SK-N-DZ (cell line): Measurements from ENCODE around the gene GPR37.
A peak's percentile ranks its signal among the peaks of the same experiment; 100 is the strongest.

Experiments used
- DNase-seq: peaks from one replicate; pipeline ENCODE4 v3.0.0-alpha.2; 2015; ENCODE audit warnings: low spot score

The GPR37 gene

DNA sequence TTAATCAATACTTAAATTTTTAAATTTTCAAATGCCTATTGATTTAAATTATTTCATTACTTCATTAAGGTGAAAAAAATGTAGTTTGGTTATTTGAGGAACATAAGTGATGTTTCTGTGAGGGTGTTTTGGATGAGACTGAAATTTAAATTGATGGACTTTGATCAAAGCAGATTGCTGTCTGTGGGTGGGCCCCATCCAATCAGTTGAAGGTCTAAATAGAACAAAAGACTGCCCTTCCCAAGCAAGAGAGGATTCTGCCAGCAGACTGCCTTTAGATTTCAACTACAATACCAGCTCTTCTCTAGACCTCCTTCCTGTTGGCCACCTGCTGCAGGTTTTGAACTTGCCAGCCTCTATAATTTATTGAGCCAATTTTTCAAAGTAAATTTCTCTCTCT, 14.5 kb upstream of the GPR37 start:
- DNase-seq = no peak

DNA sequence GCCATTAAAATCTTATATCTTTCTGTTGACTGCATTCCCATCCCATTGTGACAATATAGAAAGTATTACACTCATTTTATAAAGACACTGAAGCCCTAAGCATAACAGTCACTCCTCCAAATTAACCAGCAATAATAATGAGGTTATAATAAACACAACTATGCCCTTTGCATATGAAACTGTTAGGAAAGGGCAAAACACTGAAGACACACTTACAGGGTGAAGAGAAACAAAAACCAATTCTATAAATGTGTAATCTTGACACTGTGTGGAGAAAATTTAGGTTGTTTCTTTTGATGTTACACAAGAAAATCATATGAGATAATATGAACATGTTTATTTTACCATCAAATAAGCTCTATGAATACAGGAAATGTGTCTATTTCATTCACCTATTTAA, 14.0 kb upstream of the GPR37 start:
- DNase-seq = no peak

DNA sequence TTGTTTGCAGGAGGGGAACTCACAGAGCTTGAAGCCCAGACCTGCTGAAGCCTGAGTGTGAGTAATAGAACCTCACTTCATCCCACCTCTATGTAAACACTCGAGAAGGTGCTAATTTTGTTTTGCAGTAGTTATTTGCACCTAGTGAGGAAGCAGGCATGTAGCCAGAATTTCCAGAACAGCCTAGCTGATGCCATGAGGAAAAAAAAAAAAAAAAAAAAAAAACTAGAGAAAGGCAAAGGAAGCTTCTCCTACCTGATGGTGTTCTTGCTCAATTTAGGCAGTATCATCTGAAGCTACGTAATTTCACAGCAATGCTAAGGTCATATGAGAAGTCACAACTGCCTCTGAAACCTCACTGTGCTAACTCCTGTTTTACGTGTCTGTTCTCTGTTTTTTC, 13.6 kb upstream of the GPR37 start:
- DNase-seq = no peak

DNA sequence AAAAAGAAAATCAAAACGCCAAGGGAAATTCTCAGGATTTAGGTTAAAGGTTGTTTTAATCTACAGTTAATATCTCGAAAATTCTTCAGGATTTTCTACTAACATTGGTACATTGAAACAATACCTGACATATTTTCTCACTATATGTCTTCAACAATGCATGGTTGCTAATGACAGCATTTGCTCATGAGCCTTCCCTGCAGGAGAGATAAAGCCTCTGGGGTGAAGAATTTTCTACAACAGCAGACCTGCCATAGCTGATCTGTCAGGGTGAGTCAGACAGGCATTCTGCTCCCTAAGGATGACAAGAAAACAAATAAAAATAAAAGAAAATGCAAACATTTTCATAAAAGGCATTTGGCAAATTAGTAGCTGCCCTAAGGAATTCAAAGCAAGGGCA, 11.7 kb upstream of the GPR37 start:
- DNase-seq = no peak

DNA sequence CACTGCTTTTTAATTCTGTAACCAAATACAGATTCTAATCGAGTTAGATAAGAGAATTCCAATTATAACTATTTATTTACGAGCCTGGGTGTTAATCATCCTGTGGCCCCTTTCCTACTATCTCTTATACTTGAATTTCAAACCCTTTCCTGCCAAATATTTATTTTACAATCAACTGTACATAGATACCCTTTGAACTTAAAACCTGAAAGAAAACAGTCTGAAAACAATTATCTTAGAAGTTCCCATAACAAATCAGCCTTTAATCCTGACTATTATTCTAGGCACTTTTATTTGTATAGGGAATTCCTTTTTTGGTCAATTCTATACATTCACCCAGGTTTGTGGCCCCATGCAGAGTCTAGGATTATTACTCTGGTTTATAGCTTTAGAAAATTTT, 10.6 kb upstream of the GPR37 start:
- DNase-seq = no peak

DNA sequence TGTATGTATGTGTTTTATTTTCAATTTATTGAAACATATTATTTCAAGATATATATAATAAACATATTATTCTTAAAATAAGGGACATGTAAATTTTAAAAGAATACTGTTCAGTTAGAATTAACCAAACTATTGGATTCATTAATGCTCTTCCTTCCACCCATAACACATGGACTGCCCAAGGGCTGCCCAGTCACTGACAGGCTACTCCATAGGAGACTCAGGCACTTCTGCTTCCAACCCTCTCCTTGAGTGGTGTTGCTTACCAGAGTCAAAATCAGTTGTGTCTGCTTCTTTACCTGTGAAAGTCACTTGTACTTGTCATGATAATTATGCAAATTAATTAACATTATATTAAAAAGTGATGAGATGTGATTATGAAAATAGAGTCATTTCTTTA, 9.8 kb upstream of the GPR37 start:
- DNase-seq = no peak

DNA sequence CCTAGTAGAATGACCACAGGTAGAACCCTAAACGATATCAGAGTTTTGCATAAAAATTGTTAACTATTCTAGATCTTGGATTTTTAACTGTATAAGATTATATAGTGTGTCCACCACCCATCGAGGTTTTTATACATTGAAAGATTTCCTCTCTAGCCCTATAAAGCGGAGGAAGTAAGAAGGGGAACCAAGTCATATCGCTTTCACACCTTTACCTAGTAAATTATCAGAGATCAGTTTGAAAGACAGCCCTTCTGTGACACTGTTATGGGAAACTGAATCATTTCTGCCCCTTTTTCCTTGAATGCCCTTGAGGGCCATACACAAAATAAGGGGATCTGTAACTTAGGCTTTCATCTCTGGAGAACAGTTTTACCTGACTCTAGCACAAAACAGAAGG, 8.3 kb upstream of the GPR37 start:
- DNase-seq = no peak

DNA sequence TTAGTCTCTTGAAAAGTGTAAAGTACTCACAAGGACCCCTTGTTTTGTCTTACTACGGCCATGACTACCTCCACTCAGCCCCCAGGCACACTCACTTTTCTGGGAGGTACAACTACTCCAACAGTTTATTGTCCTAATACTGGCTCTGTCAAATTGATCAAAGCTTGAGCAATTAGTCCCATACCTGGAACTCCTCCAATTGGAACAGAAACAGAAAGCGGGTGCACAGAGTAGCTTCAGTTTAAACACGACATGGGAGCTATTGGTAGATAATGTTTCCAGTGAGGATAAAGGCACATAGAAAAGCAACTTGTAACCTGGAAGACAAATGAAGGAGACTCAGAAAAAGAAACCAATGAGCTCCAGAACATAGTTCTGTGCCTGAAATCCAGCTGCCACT, 7.7 kb upstream of the GPR37 start:
- no peak for DNase-seq

DNA sequence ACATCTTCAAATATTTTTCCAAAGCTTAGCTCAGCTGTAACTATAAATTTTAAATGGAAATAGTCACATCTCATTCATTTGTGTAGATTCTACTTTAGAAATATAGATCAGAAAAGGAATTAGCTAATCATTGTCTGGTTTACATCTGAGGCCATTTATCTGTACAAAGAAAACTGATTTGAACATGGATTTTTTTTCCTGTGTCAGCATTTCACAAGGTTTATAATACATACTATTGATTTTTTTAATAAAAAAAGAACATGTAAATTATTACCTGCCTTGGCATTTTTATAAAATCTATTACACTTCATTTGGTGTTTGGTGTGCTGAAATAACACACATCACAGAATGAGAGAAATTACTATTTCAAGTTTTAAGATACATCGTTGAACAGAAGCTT, 3.5 kb upstream of the GPR37 start:
- no peak for DNase-seq

DNA sequence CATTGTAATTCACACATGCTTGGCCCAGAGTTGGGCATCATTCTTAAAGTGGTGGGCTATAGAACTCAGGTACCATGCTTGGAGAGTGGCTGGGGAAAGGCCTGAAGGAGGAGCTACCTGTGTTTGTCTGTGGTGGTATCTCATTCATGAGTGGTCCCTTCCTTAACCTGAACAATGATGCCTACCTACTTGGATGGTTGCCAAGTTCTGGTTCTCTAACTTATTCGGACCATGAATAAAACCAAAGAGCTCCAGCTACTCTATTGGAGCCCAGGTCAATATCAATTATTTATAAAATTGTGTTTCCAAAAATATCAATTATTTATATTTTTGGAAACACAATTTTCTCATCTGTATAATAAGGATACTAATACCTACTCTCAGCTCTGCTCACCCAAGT, 2.9 kb upstream of the GPR37 start:
- no peak for DNase-seq

DNA sequence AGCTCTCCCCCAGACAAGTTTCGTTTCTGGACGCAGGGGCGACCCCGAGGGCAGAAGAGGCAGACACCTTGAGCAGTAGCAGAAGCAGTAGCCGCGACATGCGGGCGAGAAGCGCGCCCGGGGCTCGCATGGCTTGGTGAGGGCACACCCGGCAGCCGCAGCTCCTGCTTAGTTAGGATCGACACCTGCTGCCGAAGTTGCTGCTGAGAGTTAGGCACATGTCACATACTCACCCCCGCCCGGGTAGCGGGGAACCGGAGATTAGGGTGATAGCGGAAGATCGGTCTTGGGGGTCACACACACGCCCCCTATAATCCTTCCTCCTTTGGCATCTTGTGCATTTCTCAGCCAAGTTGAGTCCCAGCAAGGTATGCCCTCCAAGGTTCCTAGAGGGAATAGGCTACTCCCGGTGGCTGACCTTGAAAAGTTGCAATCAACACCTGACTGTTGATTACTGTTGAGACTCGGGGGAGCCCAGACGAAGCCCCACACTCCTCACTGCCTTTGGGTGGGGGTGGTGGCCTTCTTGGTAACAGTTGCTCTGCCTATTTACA, 668 bp downstream of the GPR37 start:
- DNase-seq = peak; percentile 21

DNA sequence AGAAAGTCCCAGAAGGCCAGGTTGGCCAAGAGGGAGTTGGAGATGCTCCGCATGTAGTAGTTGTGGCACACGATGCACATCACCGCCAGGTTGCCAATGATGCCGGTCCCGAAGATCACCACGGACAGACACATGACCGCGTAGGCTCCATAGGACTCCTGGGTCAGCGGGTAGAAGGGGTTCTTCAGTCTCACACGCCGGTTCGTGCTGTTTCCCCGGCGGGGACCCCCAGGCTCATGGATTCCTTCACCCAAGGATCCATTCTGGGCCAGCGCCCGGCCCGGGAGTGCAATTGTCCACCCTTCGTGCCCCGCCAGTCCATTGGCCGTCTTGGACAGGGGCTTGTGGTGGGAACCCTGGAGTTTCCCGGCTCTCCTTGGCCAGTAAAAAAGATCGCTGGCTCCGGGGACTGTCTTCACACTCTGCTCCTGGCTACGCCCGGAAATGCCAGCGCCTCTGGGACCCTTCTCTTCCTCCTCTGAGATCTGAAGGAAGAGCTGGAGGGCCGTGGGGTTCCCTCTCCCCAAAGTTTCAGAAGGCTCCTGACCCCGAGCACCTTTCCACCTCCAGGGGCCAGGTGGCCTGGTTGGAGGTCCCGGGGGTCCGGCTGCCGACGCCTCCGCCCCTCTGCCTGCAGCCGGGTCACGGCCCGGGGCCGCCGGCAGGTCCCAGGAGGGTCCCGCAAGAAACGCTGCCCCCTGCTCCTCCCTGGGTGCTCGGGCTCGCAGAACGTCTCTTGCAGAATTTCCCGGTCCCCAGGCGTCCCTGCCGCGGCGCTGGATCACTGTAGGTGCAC, 1.3 kb downstream of the GPR37 start:
- DNase-seq = no peak

DNA sequence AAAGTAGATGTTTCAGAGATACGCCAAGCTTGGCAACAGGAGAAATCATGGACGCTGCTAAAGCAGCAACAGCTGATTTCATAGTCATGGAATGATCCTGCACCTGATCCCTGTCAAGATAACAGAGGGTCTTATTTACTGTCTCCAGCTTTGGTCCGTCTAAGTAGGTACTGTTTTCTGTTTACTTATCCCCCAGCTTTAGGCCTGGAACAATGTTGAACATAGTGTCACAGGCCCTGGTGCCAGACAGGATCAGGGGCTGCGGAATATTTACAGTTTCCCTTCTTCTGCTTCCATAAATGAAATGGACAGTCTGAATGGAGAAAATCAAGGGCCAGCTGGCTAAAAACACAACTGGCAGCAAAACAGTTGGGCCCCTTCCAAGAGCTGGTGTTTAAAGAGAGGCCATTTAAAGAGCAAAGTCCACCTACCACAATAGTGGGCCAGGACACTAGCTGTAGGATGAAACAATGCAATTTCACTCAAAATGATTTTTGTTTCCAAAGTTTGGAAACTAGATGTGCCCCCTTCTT, 2.9 kb downstream of the GPR37 start:
- DNase-seq = peak; percentile 59

DNA sequence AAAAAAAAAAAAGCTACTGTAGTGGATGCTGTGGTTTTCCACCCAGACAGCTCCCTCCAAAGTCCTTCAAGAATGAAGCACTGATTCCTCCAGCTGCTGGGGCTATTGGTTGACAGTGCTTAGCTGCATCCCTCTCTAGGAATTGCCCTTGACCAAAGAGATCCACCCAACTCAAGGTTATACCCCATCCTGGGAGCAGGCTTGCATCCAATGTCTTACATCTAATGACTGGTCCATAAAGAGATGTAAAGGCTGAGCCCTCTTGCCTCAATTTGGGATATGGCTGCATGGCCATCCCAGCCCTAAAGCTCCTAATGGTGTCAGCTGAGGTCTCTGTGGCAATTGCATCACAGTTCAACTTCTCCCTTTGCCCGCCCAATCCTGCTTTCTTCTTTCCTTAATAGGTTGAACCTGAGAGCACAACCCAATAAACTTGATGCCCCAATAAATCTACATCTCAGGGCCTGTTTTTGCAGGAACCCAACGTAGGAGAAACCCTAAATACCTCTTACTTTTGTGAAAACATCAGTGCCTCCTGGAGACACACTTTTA, 4.4 kb downstream of the GPR37 start:
- no peak for DNase-seq

DNA sequence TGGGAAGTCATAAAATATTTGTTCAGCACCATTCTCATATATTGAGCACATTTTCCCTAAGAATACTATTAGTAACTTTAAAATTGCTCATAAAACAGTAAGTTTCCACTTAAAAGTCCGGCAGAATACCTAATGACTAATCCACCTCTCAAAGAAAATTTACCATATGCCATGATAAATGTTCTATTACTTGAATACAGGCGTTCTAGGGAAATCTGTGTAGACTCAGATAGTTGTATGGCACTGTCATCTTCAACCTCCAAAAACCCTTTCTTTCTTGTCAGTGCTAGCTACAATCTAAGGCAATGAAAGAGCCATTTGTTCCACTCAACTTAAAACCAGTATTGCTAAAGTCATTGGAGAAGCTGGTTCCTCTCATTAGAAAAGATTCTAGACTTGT, 7.3 kb downstream of the GPR37 start:
- DNase-seq = no peak

DNA sequence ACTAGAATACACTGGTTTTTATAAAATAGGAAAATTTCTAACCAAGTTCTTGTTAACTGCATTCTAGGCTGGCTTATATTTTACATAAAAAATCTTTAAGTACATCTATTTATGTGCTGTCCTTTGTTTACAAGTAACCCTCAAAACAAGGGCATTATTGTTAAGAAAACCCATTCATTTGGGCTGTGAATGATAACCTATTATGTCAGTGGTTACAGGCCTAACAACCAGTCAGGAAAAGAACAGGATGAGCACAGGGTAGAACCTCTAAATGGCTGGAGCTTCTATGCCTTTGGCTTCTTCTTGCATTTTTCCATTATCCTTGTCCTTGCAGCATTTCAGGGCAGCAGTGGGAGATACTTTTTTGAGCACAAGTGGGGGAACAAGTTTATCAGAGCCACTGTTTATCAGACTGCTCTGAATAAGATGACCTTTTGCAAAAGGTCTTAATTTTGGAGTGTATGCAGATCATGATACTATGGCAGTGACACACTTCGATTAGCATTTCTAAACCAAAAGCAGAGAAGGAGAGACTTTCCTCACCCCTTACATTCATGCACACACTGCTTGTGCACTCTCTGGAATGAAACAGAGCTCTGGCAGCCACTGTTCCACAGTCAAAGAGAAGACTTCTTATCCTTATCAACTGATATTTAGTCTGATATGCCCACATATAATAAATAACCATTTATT, 10.9 kb downstream of the GPR37 start:
- no peak for DNase-seq

DNA sequence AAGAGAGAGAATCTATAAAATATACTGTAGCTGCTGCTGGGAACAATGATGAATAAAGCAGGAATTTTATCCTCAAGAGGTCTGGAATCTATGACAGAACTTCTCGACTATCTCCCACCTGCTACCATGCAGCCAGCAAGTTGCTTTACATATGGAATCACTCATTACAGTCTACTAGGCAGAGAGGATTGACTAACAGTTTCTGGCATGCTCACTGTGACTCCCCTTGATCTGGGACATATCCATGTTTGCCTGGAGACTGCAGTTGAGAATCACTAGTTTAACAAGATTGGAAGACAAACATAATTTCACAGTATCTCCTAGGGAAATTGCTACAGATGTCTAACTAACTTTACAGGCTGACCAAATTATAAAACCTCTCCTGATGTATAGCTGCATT, 13.3 kb downstream of the GPR37 start:
- DNase-seq = no peak

DNA sequence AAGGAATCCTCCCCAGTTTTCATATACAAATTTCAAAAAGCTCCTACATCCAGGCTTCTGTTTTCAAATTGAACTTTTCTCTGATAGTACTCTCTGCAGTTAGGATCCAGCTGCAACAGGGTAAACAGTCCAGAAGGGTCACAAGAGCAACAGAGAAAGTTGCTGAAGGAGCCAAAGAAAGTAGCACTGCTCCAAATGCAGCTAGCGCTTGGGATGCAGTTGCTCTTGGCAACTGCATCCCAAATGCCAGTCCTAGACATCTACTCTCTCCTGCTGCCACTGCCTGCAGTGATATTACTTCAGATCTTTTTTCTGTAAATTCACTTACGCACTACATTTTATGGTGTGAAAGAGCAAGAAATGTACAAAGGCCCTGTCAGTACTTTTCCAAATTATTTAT, 14.6 kb downstream of the GPR37 start:
- no peak for DNase-seq

DNA sequence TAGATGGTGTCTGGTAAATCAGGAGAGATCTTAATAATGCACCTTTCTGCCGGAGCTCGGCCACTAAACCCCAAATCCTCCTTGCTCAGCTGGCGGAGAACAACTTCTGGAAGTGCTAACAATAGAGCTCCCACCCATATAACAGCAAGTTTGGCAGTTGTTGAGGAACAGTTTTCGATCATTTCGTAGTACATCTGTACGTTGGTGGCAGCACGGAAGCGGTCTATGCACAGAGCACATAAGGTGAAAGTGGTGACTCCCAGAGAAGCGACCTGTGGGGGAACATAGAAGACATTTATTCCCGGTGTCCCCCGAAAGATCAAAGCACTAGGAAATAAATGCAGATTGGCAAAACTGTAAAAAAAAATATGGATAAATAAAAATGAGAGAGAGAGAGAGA, 18.5 kb downstream of the GPR37 start:
- DNase-seq = no peak

DNA sequence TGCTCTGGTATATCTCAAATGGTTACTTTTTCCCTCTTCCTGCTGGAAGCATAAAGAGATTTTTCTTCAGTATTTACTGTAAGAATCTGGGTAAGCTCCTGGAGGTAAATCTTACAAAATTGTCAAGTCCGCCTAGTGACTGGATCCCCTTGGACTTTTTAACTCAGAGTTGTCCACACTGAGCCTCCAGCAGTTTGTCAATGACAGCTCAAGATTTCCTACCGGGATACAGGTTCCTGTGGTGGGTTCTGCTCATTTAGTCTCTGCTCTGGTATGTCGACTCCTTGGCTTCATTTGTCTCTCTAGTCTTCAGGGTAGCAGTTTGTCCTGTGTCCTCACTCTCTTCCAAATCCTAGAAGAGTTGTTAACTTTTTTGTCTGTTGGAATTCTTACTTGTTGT, 27.0 kb downstream of the GPR37 start:
- DNase-seq = no peak

DNA sequence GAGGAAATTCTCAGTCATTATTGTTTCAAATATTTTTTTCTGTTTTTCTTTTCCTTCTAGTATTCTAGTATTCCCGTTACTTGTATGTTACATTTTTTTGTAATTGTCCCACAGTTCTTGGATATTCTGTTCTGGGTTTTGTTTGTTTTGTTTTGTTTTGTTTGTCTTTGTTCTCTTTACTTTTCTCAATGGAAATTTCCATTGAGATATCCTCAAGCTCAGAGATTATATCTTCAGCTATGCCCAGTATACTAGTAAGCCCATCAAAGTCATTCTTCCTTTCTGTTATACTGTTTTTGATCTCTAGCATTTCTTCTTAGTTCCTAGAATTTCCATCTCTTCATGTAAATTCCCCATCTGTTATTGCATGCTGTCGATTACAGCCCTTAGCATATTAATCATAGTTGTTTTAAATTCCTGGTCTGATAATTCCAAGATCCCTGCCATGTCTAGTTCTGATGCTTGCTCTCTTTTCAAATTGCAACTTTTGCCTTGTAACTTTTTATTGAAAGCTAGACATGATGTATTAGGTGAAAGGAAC, 27.8 kb downstream of the GPR37 start:
- no peak for DNase-seq

DNA sequence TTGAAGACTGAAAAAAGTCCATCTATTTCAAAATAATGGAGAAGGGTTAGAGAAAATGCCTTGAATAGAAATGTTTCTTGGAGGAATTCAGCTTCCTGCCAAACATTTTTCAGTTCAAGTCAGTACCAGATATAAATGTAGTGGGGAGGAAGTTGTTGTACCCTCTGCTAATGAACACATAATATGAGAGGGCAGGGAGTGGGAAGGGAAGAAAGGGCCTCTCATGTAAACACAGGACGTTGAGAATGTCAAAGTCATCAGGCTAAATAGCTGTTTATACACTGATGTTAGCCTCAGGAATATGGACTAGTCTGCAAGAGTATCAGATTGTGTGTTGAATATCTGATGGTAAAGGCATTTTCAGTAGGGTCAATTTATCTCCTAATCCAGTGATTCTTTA, 37.0 kb downstream of the GPR37 start:
- DNase-seq = no peak
